Urinary bladder (tissue), 4 donors: ENCODE measurements around the gene DGLUCY. TPM values are rescaled to one million over a fixed set of nuclear protein-coding genes. Genes with fewer than 3 reads are reported as not detected.
"Not testable (repeated sequence)": the region's sequence is repeated elsewhere in the genome, so short reads cannot be mapped to it uniquely, and the experiment has no call there.

ENCODE experiments used
- DNase-seq: peaks from one replicate; pipeline ENCODE4 v3.0.0-alpha.2; 2015; ENCODE audit errors: extremely low spot score
- H3K27ac ChIP-seq: one replicate; pipeline ENCODE4 v1.5.1; 2013; ENCODE audit warnings: low read depth, mild to moderate bottlenecking, moderate library complexity
- H3K36me3 ChIP-seq: one replicate; pipeline ENCODE4 v1.6.1; 2013; ENCODE audit warnings: mild to moderate bottlenecking, moderate library complexity; ENCODE audit not compliant: insufficient read depth
- H3K4me1 ChIP-seq: one replicate; pipeline ENCODE4 v1.6.1; 2013; ENCODE audit warnings: mild to moderate bottlenecking, moderate library complexity; ENCODE audit not compliant: insufficient read depth
- H3K4me3 ChIP-seq: one replicate; pipeline ENCODE4 v1.5.1; 2013; ENCODE audit warnings: low read depth, low read length
- WGBS: extraction: QIAGEN DNeasy Blood & Tissue Kit; methylation state at CpG from one replicate; pipeline ENCODE4 v1.1.7; 2013; 5-methylcytosine and 5-hydroxymethylcytosine counted together
- polyA plus RNA-seq: library from polyadenylated mRNA; stranded (reverse); fragments of 200-250 nt; gene quantifications from one replicate; pipeline ENCODE4 v1.2.3, GENCODE V29; 2013
- total RNA-seq: library from RNA; depleted of rRNA; stranded (reverse); fragments of >200 nt; gene quantifications from one replicate; pipeline ENCODE4 v1.2.3, GENCODE V29; 2014
- donor health status: healthy with polysubstance abuse.
- donor health status: healthy.

DGLUCY gene
- total and polyA plus RNA-seq, 2 donors: 44.6 to 55.9 TPM

- Histone ChIP-seq H3K36me3 (no peaks in the 10 kb centered on the region), H3K27ac (no peak overlapping the region), H3K4me3 (no peak overlapping the region), H3K4me1 (peaks cover 1% of the 10 kb centered on the region)
- 74% methylated on average over 5 of the region's 5 CpGs for WGBS
- DNase-seq: no peak
These were observed 2.3 kb downstream of the DGLUCY start for GRCh38 chr14:91115986-91116770.

- H3K4me1 ChIP-seq: peaks cover 1% of the 10 kb centered on the region
- no peak overlapping the region for H3K4me3 ChIP-seq
- DNase-seq: no peak
- no peaks in the 10 kb centered on the region for H3K36me3 ChIP-seq
- 74% methylated on average over 7 of the region's 7 CpGs for WGBS
- H3K27ac ChIP-seq: no peak overlapping the region
These were observed 3.2 kb downstream of the DGLUCY start for GRCh38 chr14:91116913-91117588.

GRCh38 chr14:91117960-91118359 is 4.1 kb downstream of the DGLUCY start:
- no peak overlapping the region for H3K4me3 ChIP-seq
- DNase-seq: no peak
- peaks cover 1% of the 10 kb centered on the region for H3K4me1 ChIP-seq
- H3K36me3 ChIP-seq: no peaks in the 10 kb centered on the region
- 91% methylated on average over 5 of the region's 5 CpGs for WGBS
- H3K27ac ChIP-seq: no peak overlapping the region

- no peak overlapping the region for H3K4me3 ChIP-seq
- H3K4me1 ChIP-seq: peaks cover 1% of the 10 kb centered on the region
- 96% methylated on average over 2 of the region's 2 CpGs for WGBS
- H3K27ac ChIP-seq: no peak overlapping the region
- no peak for DNase-seq
- H3K36me3 ChIP-seq: no peaks in the 10 kb centered on the region
These were observed 4.7 kb downstream of the DGLUCY start for GRCh38 chr14:91118511-91119068.

GRCh38 chr14:91119556-91120311 is 5.9 kb downstream of the DGLUCY start:
- no peak overlapping the region for H3K27ac ChIP-seq
- WGBS: 70% methylated on average over 8 of the region's 8 CpGs
- H3K4me1 ChIP-seq: peaks cover 1% of the 10 kb centered on the region
- DNase-seq: no peak
- H3K36me3 ChIP-seq: no peaks in the 10 kb centered on the region
- H3K4me3 ChIP-seq: no peak overlapping the region

- Histone ChIP-seq H3K27ac (no peak overlapping the region), H3K4me3 (no peak overlapping the region), H3K36me3 (no peaks in the 10 kb centered on the region), H3K4me1 (peaks cover 1% of the 10 kb centered on the region)
- 52% methylated on average over 8 of the region's 8 CpGs for WGBS
- DNase-seq: no peak
These were observed 9.3 kb downstream of the DGLUCY start for GRCh38 chr14:91123201-91123600.

- not testable (repeated sequence) for H3K36me3 ChIP-seq, H3K4me3 ChIP-seq, DNase-seq, H3K4me1 ChIP-seq
- 77% methylated on average over 5 of the region's 5 CpGs for WGBS
- peak overlapping the region; percentile 39 for H3K27ac ChIP-seq
These were observed 10.8 kb downstream of the DGLUCY start for GRCh38 chr14:91124406-91125270.

GRCh38 chr14:91125271-91125660 is 11.4 kb downstream of the DGLUCY start:
- no peaks in the 10 kb centered on the region for H3K36me3 ChIP-seq
- no peak overlapping the region for H3K4me3 ChIP-seq
- H3K27ac ChIP-seq: no peak overlapping the region
- DNase-seq: no peak
- 76% methylated on average over 7 of the region's 7 CpGs for WGBS
- H3K4me1 ChIP-seq: no peaks in the 10 kb centered on the region

GRCh38 chr14:91125801-91126200 is 11.9 kb downstream of the DGLUCY start:
- no peaks in the 10 kb centered on the region for H3K4me1 ChIP-seq
- WGBS: 84% methylated on average over 4 of the region's 4 CpGs
- no peak for DNase-seq
- H3K27ac ChIP-seq: no peak overlapping the region
- H3K4me3 ChIP-seq: no peak overlapping the region
- no peaks in the 10 kb centered on the region for H3K36me3 ChIP-seq

- WGBS: 83% methylated on average over 2 of the region's 2 CpGs
- Histone ChIP-seq H3K36me3 (no peaks in the 10 kb centered on the region), H3K4me1 (no peaks in the 10 kb centered on the region), H3K27ac (no peak overlapping the region), H3K4me3 (no peak overlapping the region)
- DNase-seq: no peak
These were observed 12.9 kb downstream of the DGLUCY start for GRCh38 chr14:91126761-91127160.

- 74% methylated on average over 8 of the region's 8 CpGs for WGBS
- Histone ChIP-seq H3K27ac (no peak overlapping the region), H3K4me3 (no peak overlapping the region), H3K4me1 (no peaks in the 10 kb centered on the region), H3K36me3 (no peaks in the 10 kb centered on the region)
- DNase-seq: no peak
These were observed 13.5 kb downstream of the DGLUCY start for GRCh38 chr14:91127401-91127801.

GRCh38 chr14:91127924-91128323 is 14.1 kb downstream of the DGLUCY start:
- Histone ChIP-seq H3K4me3 (no peak overlapping the region), H3K4me1 (no peaks in the 10 kb centered on the region), H3K36me3 (no peaks in the 10 kb centered on the region), H3K27ac (no peak overlapping the region)
- 95% methylated on average over 4 of the region's 4 CpGs for WGBS
- DNase-seq: no peak

- H3K4me3 ChIP-seq: no peak overlapping the region
- DNase-seq: no peak
- no peaks in the 10 kb centered on the region for H3K36me3 ChIP-seq
- H3K27ac ChIP-seq: no peak overlapping the region
- 93% methylated on average over 4 of the region's 4 CpGs for WGBS
- H3K4me1 ChIP-seq: no peaks in the 10 kb centered on the region
These were observed 14.8 kb downstream of the DGLUCY start for GRCh38 chr14:91128699-91129098.
